SU-DHL-6 (cell line): ENCODE data around the gene PADI2.

ENCODE experiments used
- H2AFZ ChIP-seq: fragments of 200-600 bp; sonication (generic); 2 replicates; pipeline ENCODE4 v1.6.1; 2014; ENCODE audit warnings: low read depth, mild to moderate bottlenecking, moderate library complexity, mixed read lengths, antibody characterized with exemption, low read length; ENCODE audit not compliant: severe bottlenecking
- H3F3A ChIP-seq: fragments of 200-600 bp; shearing (Covaris generic); 2 replicates; pipeline ENCODE4 v1.6.0; 2016; ENCODE audit warnings: antibody characterized with exemption, mild to moderate bottlenecking; ENCODE audit not compliant: insufficient read depth
- H3K27ac ChIP-seq: fragments of 200-600 bp; sonication (generic); 2 replicates; pipeline ENCODE4 v1.5.1; 2016; ENCODE audit warnings: low read depth, mild to moderate bottlenecking, low read length, moderate library complexity, mixed read lengths
- H3K27me3 ChIP-seq: fragments of 200-600 bp; sonication (generic), shearing (Covaris generic); 2 replicates; pipeline ENCODE4 v1.6.0; 2014; ENCODE audit warnings: mild to moderate bottlenecking, low read length
- H3K36me3 ChIP-seq: fragments of 200-600 bp; sonication (generic); 2 replicates; pipeline ENCODE4 v1.6.1; 2014; ENCODE audit warnings: mild to moderate bottlenecking, low read length, mixed read lengths
- H3K4me2 ChIP-seq: fragments of 300-600, 200-600 bp; shearing (Covaris generic), sonication (generic); 2 replicates; pipeline ENCODE4 v1.6.0; 2014; ENCODE audit warnings: low read length, low read depth, mild to moderate bottlenecking; ENCODE audit not compliant: poor library complexity, severe bottlenecking
- H3K4me3 ChIP-seq: fragments of 200-600 bp; sonication (generic); 2 replicates; pipeline ENCODE4 v1.5.1; 2014; ENCODE audit warnings: antibody characterized with exemption, low read length, mild to moderate bottlenecking, mixed read lengths; ENCODE audit not compliant: insufficient read depth, poor library complexity, severe bottlenecking
- H3K79me2 ChIP-seq: fragments of 200-600 bp; sonication (generic); 2 replicates; pipeline ENCODE4 v1.6.1; 2014; ENCODE audit warnings: mild to moderate bottlenecking, low read length, moderate library complexity; ENCODE audit not compliant: insufficient read depth
- H3K9ac ChIP-seq: fragments of 200-600 bp; sonication (generic); 2 replicates; pipeline ENCODE4 v1.7.0; 2014; ENCODE audit warnings: mild to moderate bottlenecking, low read length
- H3K9me2 ChIP-seq: fragments of 200-600 bp; sonication (generic); replicated peaks from 2 replicates; pipeline ENCODE4 v1.6.1; 2014; ENCODE audit warnings: low read length; ENCODE audit not compliant: insufficient read depth
- H3K9me3 ChIP-seq: fragments of 200-600 bp; sonication (generic); 2 replicates; pipeline ENCODE4 v1.6.1; 2014; ENCODE audit warnings: low read length, mixed read lengths; ENCODE audit not compliant: insufficient read depth
- H4K20me1 ChIP-seq: fragments of 200-600 bp; sonication (generic); 2 replicates; pipeline ENCODE4 v1.6.1; 2014; ENCODE audit warnings: low read depth, mild to moderate bottlenecking, antibody characterized with exemption, low read length, moderate library complexity, mixed read lengths
- CTCF ChIP-seq: fragments of 200-600 bp; sonication (generic); IDR thresholded peaks from one replicate; pipeline ENCODE4 v1.5.1; 2017; ENCODE audit warnings: antibody characterized with exemption, mild to moderate bottlenecking, low read length, moderate library complexity; ENCODE audit not compliant: insufficient read depth, poor library complexity, severe bottlenecking
- EZH2phosphoT487 ChIP-seq: fragments of 200-600 bp; sonication (generic), shearing (Covaris generic); conservative IDR thresholded peaks from 2 replicates; pipeline ENCODE4 v1.6.1; 2018; ENCODE audit warnings: mild to moderate bottlenecking, antibody characterized with exemption, low read length, moderate library complexity, mixed read lengths

The PADI2 gene

GRCh38 chr1:17109892-17110554 lies 9.2 kb downstream of the PADI2 start:
- Histone ChIP-seq H2AFZ (no peak overlapping the region), H3K79me2 (no peaks in the 10 kb centered on the region), H3K27me3 (no peaks in the 10 kb centered on the region), H3K36me3 (no peaks in the 10 kb centered on the region), H3K27ac (no peak overlapping the region), H3F3A (no peaks in the 10 kb centered on the region), H3K4me2 (no peak overlapping the region), H3K9me3 (no peaks in the 10 kb centered on the region), H4K20me1 (no peaks in the 10 kb centered on the region), H3K9ac (no peak overlapping the region), H3K9me2 (no peaks in the 10 kb centered on the region), H3K4me3 (no peak overlapping the region)
- TF ChIP-seq EZH2phosphoT487 (no peak), CTCF (no peak)

GRCh38 chr1:17108786-17109185 lies 10.5 kb downstream of the PADI2 start:
- Histone ChIP-seq H3K9ac (no peak overlapping the region), H3K4me2 (no peak overlapping the region), H3K27ac (no peak overlapping the region), H3K9me3 (no peaks in the 10 kb centered on the region), H3K79me2 (no peaks in the 10 kb centered on the region), H3F3A (no peaks in the 10 kb centered on the region), H4K20me1 (no peaks in the 10 kb centered on the region), H3K4me3 (no peak overlapping the region), H3K36me3 (no peaks in the 10 kb centered on the region), H2AFZ (no peak overlapping the region), H3K9me2 (no peaks in the 10 kb centered on the region), H3K27me3 (no peaks in the 10 kb centered on the region)
- TF ChIP-seq EZH2phosphoT487 (no peak), CTCF (no peak)

GRCh38 chr1:17108360-17108759 lies 10.9 kb downstream of the PADI2 start:
- Histone ChIP-seq H3K36me3 (no peaks in the 10 kb centered on the region), H3K9me2 (no peaks in the 10 kb centered on the region), H3K27ac (no peak overlapping the region), H2AFZ (no peak overlapping the region), H3K4me2 (no peak overlapping the region), H4K20me1 (no peaks in the 10 kb centered on the region), H3K9ac (no peak overlapping the region), H3K4me3 (no peak overlapping the region), H3K79me2 (no peaks in the 10 kb centered on the region), H3K9me3 (no peaks in the 10 kb centered on the region), H3F3A (no peaks in the 10 kb centered on the region), H3K27me3 (no peaks in the 10 kb centered on the region)
- TF ChIP-seq CTCF = no peak
- no peak for TF ChIP-seq EZH2phosphoT487
